Neutrophil (primary cell): ENCODE results near the gene EGFL7.
A peak's percentile ranks its signal among the peaks of the same experiment; 100 is the strongest.

ENCODE experiments used
- H3K27ac ChIP-seq: fragments of 200-600 bp; sonication (generic); 2 replicates; pipeline ENCODE4 v1.5.1; 2016; ENCODE audit warnings: mild to moderate bottlenecking, moderate library complexity
- H3K27me3 ChIP-seq: fragments of 200-600 bp; sonication (generic); 2 replicates; pipeline ENCODE4 v1.6.0; 2016; ENCODE audit warnings: mild to moderate bottlenecking
- H3K36me3 ChIP-seq: fragments of 200-600 bp; sonication (generic); 2 replicates; pipeline ENCODE4 v1.5.1; 2017
- H3K4me1 ChIP-seq, 2 experiments: fragments of 200-600 bp in 1 of 2; sonication (generic) in 1 of 2; 1 replicate in 1 of 2; 2 replicates in 1 of 2; pipeline versions ENCODE4 v1.5.1 to v1.6.1; 2013 to 2016; ENCODE audit warnings: low read depth in 1 of 2, low read length in 1 of 2, mild to moderate bottlenecking in 1 of 2, moderate library complexity in 1 of 2; ENCODE audit not compliant: control insufficient read depth in 1 of 2, insufficient read depth in 1 of 2
- H3K4me3 ChIP-seq, 2 experiments: fragments of 200-600 bp in 1 of 2; sonication (generic) in 1 of 2; 1 replicate in 1 of 2; 2 replicates in 1 of 2; pipeline ENCODE4 v1.5.1; 2013 to 2016; ENCODE audit warnings: low read depth in 1 of 2, low read length in 1 of 2, mild to moderate bottlenecking in 1 of 2, moderate library complexity in 1 of 2
- H3K9me3 ChIP-seq: fragments of 200-600 bp; sonication (generic); 2 replicates; pipeline ENCODE4 v1.5.1; 2016
- CTCF ChIP-seq: fragments of 200-600 bp; sonication (generic); IDR thresholded peaks from 2 replicates; pipeline ENCODE4 v1.5.1; 2016; ENCODE audit warnings: antibody characterized with exemption

EGFL7 gene

GRCh38 chr9:136623016-136623841 is 39.5 kb upstream of the EGFL7 start:
- Histone ChIP-seq H3K27me3 (peaks cover 14% of the 10 kb centered on the region), H3K4me3 (no peak overlapping the region), H3K4me1 (peaks cover 73 to 87% of the 10 kb centered on the region in 2 experiments), H3K27ac (peak overlapping the region; percentile 23), H3K9me3 (no peaks in the 10 kb centered on the region), H3K36me3 (no peaks in the 10 kb centered on the region)
- TF ChIP-seq CTCF: no peak

- Histone ChIP-seq H3K36me3 (no peaks in the 10 kb centered on the region), H3K27me3 (peaks cover 20% of the 10 kb centered on the region), H3K27ac (peak overlapping the region; percentile 23), H3K9me3 (no peaks in the 10 kb centered on the region), H3K4me3 (no peak overlapping the region), H3K4me1 (peaks cover 67 to 87% of the 10 kb centered on the region in 2 experiments)
- no peak for TF ChIP-seq CTCF
Observed at GRCh38 chr9:136623842-136624183, 38.9 kb upstream of the EGFL7 start.

- no peaks in the 10 kb centered on the region for H3K9me3 ChIP-seq
- no peak overlapping the region for H3K4me3 ChIP-seq
- TF ChIP-seq CTCF: no peak
- H3K4me1 ChIP-seq: peaks cover 62 to 87% of the 10 kb centered on the region in 2 experiments
- peak overlapping the region; percentile 61 for H3K27ac ChIP-seq
- peaks cover 26% of the 10 kb centered on the region for H3K27me3 ChIP-seq
- no peaks in the 10 kb centered on the region for H3K36me3 ChIP-seq
Observed at GRCh38 chr9:136624184-136624951, 38.3 kb upstream of the EGFL7 start.

- no peaks in the 10 kb centered on the region for H3K36me3 ChIP-seq
- TF ChIP-seq CTCF: no peak
- H3K4me3 ChIP-seq: peak overlapping the region in 1 of 2 experiments; percentile 38
- H3K4me1 ChIP-seq: peaks cover 58 to 87% of the 10 kb centered on the region in 2 experiments
- H3K9me3 ChIP-seq: no peaks in the 10 kb centered on the region
- peak overlapping the region; percentile 61 for H3K27ac ChIP-seq
- peaks cover 31% of the 10 kb centered on the region for H3K27me3 ChIP-seq
Observed at GRCh38 chr9:136625101-136626065, 37.3 kb upstream of the EGFL7 start.

GRCh38 chr9:136626066-136626725 is 36.5 kb upstream of the EGFL7 start:
- H3K4me1 ChIP-seq: peaks cover 53 to 85% of the 10 kb centered on the region in 2 experiments

More at GRCh38 chr9:136626066-136626725, 36.5 kb upstream of the EGFL7 start:
- H3K4me3 ChIP-seq: no peak overlapping the region
- peak overlapping the region; percentile 61 for H3K27ac ChIP-seq
- no peak for TF ChIP-seq CTCF
- no peaks in the 10 kb centered on the region for H3K9me3 ChIP-seq
- H3K27me3 ChIP-seq: peaks cover 31% of the 10 kb centered on the region
- H3K36me3 ChIP-seq: no peaks in the 10 kb centered on the region
